ENCODE results near the gene NOTO. TPM values are rescaled to one million over a fixed set of nuclear protein-coding genes. Genes with fewer than 3 reads are reported as not detected.

The NOTO gene
- total RNA-seq, 1 experiment from 2014 or later, result 0.66 TPM

DNA sequence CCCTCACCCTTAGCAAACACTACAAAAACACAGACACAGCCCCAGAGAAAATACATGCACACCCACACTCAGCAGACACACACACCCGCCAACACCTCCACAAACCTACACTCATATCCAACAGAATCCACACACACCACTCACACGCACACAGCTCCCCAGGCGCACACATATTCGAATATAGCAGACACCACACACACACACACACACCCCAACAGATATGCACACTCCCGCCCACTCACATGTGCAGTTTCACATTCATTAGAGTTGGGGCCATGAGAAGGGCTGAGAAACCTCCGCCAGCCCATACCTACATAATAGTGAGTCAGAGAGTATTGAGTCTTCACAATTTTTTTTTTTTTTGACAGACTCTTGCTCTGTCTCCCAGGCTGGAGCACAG is 29.4 kb upstream of the NOTO start:
- H3K27ac Mint-ChIP-seq, result no peak overlapping the region
- H2BK20ac ChIP-seq (ENCODE audit: low read depth, low read length, poor library complexity, severe bottlenecking), result no peak overlapping the region
- H4K91ac ChIP-seq (ENCODE audit: insufficient read length, low read depth, low read length), result no peak overlapping the region
- H2BK12ac ChIP-seq (ENCODE audit: insufficient read length, low read depth, low read length), result no peak overlapping the region
- H3K36me3 Mint-ChIP-seq (ENCODE audit: insufficient read depth in 1 of 3, low read depth in 3 of 3), result no peaks in the 10 kb centered on the region
- no peak overlapping the region for H2BK5ac ChIP-seq (ENCODE audit: insufficient read length, low read length)
- H3K9ac ChIP-seq (ENCODE audit: extremely low read depth, insufficient read length, low read length), result no peak overlapping the region
- H3K14ac ChIP-seq (ENCODE audit: insufficient read depth, low read length), result no peak overlapping the region
- no peaks in the 10 kb centered on the region for H4K20me1 ChIP-seq (ENCODE audit: control insufficient read depth, insufficient read depth, insufficient read length)
- no peak overlapping the region for H3K4me3 Mint-ChIP-seq
- H3K23me2 ChIP-seq (ENCODE audit: insufficient read length, low read depth, low read length, poor library complexity, severe bottlenecking), result peaks cover 24% of the 10 kb centered on the region
- H3K23ac ChIP-seq (ENCODE audit: insufficient read length, low read depth, low read length), result no peak overlapping the region
- peaks cover 4% of the 10 kb centered on the region; the same call in 1 of the 2 replicates for H3K4me1 ChIP-seq (ENCODE audit: insufficient read depth, low read length)
- no peak overlapping the region for H3K27ac ChIP-seq (ENCODE audit: insufficient read length, low read depth, low read length)
- H3K27me3 ChIP-seq (ENCODE audit: insufficient read depth, low read length), result peaks cover 25% of the 10 kb centered on the region
- H2BK120ac ChIP-seq (ENCODE audit: low read depth, low read length, poor library complexity, severe bottlenecking), result no peak overlapping the region
- H3K4me2 ChIP-seq (ENCODE audit: insufficient read depth, insufficient read length, low read length), result no peak overlapping the region
- no peak overlapping the region for H3T11ph ChIP-seq (ENCODE audit: low read length)
- no peaks in the 10 kb centered on the region for H3K79me1 ChIP-seq (ENCODE audit: insufficient read depth, low read depth, low read length, poor library complexity, severe bottlenecking)
- peaks cover 19 to 21% of the 10 kb centered on the region in 2 experiments for H3K4me1 Mint-ChIP-seq
- H2AFZ ChIP-seq (ENCODE audit: low read length), result no peak overlapping the region
- H3K27me3 Mint-ChIP-seq (ENCODE audit: low read depth), result peaks cover 60% of the 10 kb centered on the region
- no peak overlapping the region for H4K8ac ChIP-seq (replicated peaks; ENCODE audit: insufficient read length, low read depth, low read length)
- no peak overlapping the region for H4K5ac ChIP-seq (ENCODE audit: insufficient read length, low read depth, low read length)
- no peak overlapping the region for H3K4ac ChIP-seq (ENCODE audit: low read depth, low read length)
- H3K56ac ChIP-seq (ENCODE audit: insufficient read length, low read depth, low read length), result no peak overlapping the region
- no peak for DNase-seq
- H3K9me3 ChIP-seq (ENCODE audit: control insufficient read depth, low read depth, low read length), result no peaks in the 10 kb centered on the region
- H3K79me2 ChIP-seq (ENCODE audit: insufficient read depth, low read length), result no peaks in the 10 kb centered on the region
- TF ChIP-seq, protein P1, sequence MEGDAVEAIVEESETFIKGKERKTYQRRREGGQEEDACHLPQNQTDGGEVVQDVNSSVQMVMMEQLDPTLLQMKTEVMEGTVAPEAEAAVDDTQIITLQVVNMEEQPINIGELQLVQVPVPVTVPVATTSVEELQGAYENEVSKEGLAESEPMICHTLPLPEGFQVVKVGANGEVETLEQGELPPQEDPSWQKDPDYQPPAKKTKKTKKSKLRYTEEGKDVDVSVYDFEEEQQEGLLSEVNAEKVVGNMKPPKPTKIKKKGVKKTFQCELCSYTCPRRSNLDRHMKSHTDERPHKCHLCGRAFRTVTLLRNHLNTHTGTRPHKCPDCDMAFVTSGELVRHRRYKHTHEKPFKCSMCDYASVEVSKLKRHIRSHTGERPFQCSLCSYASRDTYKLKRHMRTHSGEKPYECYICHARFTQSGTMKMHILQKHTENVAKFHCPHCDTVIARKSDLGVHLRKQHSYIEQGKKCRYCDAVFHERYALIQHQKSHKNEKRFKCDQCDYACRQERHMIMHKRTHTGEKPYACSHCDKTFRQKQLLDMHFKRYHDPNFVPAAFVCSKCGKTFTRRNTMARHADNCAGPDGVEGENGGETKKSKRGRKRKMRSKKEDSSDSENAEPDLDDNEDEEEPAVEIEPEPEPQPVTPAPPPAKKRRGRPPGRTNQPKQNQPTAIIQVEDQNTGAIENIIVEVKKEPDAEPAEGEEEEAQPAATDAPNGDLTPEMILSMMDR (conservative IDR thresholded peaks at IDR 0.05), result no peak
- no peak overlapping the region for H2AK5ac ChIP-seq (ENCODE audit: insufficient read length, low read length)
- H2BK15ac ChIP-seq (ENCODE audit: low read depth, low read length), result no peak overlapping the region
- no peaks in the 10 kb centered on the region for H3K9me3 Mint-ChIP-seq
- H3K18ac ChIP-seq (ENCODE audit: insufficient read length, low read depth, low read length), result no peak overlapping the region
- 100% methylated on average over 3 of the region's 6 CpGs for WGBS (ENCODE audit: extremely low coverage, insufficient read length, low lambda C conversion rate)

Data from H9 (cell line).